ENCODE results near the gene ZNF346. TPM values are rescaled to one million over a fixed set of nuclear protein-coding genes. Genes with fewer than 3 reads are reported as not detected.
A peak's percentile ranks its signal among the peaks of the same experiment; 100 is the strongest.
"Not testable (repeated sequence)": the region's sequence is repeated elsewhere in the genome, so short reads cannot be mapped to it uniquely, and the experiment has no call there.

Gene ZNF346
- 10 to 100 TPM; 10.8 to 19.0 (median 14.2) TPM for polyA plus RNA-seq (ENCODE audit: insufficient read length in 10 of 10)
- long read RNA-seq, donor 1, partial matches to known transcripts = 0 of 3 reads
- long read RNA-seq, donor 1, other reads (novel, unspliced or antisense) = 0 of 3 reads
- long read RNA-seq, donor 2, partial matches to known transcripts = 0 of 5 reads
- long read RNA-seq, donor 2, other reads (novel, unspliced or antisense) = 0 of 5 reads
- long read RNA-seq, donor 3 = 0 reads
- long read RNA-seq, donor 4, partial matches to known transcripts = 0 of 3 reads
- long read RNA-seq, donor 4, other reads (novel, unspliced or antisense) = 0 of 3 reads
- long read RNA-seq, donor 5, partial matches to known transcripts = 0 of 3 reads
- long read RNA-seq, donor 5, other reads (novel, unspliced or antisense) = 0 of 3 reads
- long read RNA-seq, donor 6, partial matches to known transcripts = 0 of 3 reads
- long read RNA-seq, donor 6, other reads (novel, unspliced or antisense) = 0 of 3 reads
- long read RNA-seq, donor 7, partial matches to known transcripts = 0 of 1 reads
- long read RNA-seq, donor 7, other reads (novel, unspliced or antisense) = 0 of 1 reads
- long read RNA-seq, donor 8, partial matches to known transcripts = 0 of 2 reads
- long read RNA-seq, donor 8, other reads (novel, unspliced or antisense) = 0 of 2 reads
- long read RNA-seq, donor 9 = 0 reads

DNA sequence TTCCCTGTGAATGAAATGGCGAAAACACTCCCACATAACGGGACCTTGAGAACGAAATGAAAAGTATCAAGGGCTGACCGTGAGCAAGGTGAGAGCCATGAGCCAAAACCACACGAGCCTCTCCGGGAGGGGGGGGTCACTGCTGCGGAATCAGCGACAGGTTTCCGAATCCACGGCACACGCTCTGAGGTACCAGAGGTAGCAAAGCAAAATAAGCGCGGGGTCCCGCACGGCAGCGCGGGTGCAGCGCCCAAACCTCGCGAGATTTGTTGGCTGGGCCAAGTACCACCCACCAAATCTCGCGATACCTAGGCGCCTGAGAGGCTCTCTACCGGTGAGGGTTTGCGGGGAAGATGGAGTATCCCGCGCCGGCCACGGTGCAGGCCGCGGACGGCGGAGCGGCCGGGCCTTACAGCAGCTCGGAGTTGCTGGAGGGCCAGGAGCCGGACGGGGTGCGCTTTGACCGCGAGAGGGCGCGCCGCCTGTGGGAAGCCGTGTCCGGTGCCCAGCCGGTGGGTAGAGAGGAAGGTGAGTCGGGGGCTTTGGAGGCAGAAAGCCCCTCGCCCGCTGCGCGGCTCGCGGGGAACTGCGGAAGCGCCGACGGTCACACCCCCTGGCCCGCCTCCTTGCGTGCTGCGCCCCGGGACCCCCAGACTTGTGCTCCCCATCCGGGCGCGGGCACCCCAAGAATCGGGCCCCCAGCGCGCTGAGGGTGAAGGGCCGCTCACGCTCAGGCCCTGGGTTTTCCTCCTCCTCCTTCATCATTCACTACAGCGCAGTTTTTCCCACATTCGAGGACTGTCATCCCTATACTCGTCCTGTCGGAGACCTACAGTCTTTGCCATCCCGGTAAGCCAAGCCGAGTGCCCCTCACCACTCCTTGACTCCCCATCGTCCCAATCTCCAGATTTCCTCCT is at the start of gene ZNF346:
Gene ZNF346, plus strand, starts transcription at position 311 of the 917 bp plus-strand sequence. Its CDS starts 43 bp downstream, at position 354.
- peak; percentile 92 to 97 (median 96) for DNase-seq

GRCh38 chr5:176979669-176980068 is 42.8 kb upstream of the ZNF346 start:
- DNase-seq = no peak

DNA sequence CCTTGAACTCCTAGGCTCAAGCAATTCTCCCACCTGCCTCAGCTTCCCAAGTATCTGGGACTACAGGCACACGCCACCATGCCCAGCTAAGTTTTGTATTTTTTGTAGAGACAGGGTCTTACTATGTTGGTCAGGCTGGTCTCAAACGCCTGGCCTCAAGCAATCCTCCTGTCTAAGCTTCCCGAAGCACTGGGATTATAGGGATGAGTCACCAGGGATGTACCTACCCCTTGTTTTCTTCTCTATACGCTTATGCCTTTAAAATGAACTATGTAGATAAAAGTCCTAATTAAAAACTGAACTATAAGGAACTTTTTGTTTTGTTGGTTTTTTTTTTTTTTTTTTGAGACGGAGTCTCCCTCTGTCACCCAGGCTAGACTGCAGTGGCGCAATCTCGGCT is 41.7 kb upstream of the ZNF346 start:
- DNase-seq = no peak

- not testable (repeated sequence) for DNase-seq
Measured at GRCh38 chr5:176983112-176983511, 39.4 kb upstream of the ZNF346 start.

DNA sequence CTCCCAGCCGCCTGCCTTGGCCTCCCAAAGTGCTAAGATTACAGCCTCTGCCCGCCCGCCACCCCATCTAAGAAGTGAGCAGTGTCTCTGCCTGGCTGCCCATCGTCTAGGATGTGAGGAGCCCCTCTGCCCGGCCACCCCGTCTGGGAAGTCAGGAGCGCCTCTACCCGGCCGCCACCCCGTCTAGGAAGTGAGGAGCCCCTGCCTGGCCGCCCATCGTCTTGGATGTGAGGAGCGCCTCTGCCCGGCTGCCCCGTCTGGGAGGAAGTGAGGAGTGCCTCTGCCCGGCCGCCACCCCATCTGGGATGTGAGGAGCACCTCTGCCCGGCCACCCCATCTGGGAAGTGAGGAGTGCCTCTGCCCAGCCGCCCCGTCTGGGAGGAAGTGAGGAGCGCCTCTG is 38.9 kb upstream of the ZNF346 start:
- DNase-seq = not testable (repeated sequence)

DNA sequence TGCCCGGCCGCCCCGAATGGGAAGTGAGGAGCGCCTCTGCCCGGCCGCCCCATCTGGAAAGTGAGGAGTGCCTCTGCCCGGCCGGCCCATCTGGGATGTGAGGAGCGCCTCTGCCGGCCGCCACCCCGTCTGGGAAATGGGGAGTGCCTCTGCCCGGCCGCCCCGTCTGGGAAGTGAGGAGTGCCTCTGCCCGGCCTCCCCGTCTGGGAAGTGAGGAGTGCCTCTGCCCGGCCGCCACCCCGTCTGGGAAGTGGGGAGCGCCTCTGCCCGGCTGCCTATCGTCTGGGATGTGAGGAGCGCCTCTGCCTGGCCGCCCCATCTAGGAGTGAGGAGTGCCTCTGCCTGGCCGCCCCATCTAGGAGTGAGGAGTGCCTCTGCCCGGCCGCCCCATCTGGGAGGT is 38.3 kb upstream of the ZNF346 start:
- not testable (repeated sequence) for DNase-seq

DNA sequence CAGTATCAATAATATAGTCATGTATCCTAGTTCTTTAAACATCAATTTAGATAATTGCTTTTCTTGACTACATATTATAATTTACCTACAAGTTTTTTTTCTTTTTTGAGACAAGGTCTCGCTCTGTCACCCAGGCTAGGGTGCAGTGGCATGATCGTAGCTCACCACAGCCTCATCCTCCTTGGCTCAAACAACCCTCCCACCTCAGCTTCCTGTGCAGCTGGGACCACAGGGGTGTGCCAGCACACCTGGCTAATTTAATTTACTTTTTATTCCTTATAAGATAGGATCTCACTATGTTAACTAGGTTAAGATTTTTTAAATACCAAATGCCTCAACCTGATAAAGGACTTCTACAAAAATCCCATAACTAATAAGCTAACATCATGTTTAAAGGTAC is 37.0 kb upstream of the ZNF346 start:
- DNase-seq = no peak

DNA sequence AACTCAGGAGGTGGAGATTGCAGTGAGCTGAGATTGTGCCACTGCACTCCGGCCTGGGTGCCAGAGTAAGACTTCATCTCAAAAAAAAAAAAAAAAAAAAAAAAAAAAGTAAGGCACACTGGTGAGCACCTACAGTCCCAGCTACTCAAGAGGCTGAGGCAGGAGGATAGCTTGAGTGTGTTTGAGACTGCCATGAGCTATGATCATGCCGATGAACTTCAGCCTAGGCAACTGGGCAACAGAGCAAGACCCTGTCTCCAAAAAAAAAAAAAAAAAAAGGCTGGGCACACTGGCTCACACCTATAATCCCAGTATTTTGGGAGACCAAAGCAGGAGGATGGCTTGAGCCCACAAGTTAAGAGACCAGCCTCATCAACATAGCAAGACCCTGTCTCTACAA is 36.2 kb upstream of the ZNF346 start:
- DNase-seq = no peak

DNA sequence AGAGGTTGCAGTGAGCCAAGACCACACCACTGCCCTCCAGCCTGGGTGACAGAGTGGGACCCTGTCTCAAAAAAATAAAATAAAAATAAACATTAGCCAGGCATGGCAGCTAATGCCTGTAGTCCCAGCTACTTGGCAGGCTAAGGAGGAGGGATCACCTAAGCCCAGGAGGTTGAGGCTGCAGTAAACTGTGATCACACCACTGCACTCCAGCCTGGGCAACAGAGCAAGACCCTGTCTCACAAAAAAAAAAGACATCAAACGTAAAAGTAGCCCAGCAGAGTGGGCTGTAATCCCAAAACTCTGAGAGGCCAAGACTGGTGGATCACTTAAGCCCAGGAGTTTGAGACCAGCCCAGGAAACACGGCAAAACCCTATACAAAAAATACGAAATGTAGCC is 34.9 kb upstream of the ZNF346 start:
- no peak for DNase-seq

- DNase-seq = not testable (repeated sequence)
Measured at GRCh38 chr5:176993081-176993480, 29.4 kb upstream of the ZNF346 start.

DNA sequence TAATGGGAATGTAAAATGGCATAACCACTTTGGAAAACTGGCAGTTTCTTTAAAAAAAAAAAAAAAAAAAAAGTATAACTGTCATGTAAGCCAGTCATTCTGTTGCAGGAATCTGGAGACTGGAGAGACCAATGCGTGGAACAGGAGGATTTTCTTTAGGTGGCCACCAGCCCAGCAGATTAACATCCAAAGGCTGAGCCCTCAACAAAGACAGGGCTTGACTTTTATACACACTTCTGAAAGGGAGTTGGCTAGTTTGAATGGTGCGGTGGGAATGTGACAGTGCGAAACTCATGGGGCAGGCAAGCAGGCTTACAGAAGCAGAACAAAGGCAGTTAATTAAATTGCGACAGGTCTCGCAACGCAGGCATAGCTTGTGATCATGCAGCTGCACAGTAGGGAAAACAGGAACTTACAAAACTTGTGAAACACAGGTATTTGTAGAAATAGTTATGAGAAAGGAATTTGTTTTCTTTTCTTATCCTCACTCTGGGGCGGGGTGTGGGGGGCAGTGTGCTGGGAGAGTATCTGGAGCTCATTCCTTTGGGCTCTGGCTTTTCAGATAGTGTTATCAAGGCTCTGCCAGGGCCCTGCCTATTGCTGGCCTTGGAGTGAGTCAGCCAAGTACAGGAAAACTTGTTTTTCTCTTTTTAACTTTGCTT is 27.9 kb upstream of the ZNF346 start:
- peak in 1 of 3 donors; percentile 19 for DNase-seq

- DNase-seq = no peak
Measured at GRCh38 chr5:176995122-176995490, 27.4 kb upstream of the ZNF346 start.

GRCh38 chr5:176995896-176996767 is 26.4 kb upstream of the ZNF346 start:
- no peak for DNase-seq

DNA sequence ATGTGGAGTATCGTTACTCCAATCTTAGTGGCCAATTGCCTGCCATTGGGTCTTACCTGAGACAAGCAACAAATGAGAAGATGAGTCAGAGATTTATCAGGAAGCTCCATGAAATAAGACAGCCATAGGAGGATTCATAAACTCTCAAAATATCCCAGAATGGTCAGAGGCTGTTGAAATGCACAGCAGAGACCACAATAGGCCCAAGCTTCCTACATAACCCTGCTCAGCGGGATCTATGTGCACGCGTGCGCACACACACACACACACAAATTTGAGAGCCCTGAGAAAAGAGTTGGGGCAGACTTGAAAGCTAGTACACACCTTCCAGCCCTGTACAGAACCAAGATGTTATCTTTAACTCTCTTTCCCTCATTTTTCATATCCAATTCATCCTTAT is 25.7 kb upstream of the ZNF346 start:
- DNase-seq = no peak

GRCh38 chr5:176998828-176999227 is 23.7 kb upstream of the ZNF346 start:
- DNase-seq = no peak

GRCh38 chr5:176999526-176999925 is 23.0 kb upstream of the ZNF346 start:
- not testable (repeated sequence) for DNase-seq

GRCh38 chr5:177003649-177004048 is 18.8 kb upstream of the ZNF346 start:
- DNase-seq = no peak

GRCh38 chr5:177004961-177005360 is 17.5 kb upstream of the ZNF346 start:
- no peak for DNase-seq

DNA sequence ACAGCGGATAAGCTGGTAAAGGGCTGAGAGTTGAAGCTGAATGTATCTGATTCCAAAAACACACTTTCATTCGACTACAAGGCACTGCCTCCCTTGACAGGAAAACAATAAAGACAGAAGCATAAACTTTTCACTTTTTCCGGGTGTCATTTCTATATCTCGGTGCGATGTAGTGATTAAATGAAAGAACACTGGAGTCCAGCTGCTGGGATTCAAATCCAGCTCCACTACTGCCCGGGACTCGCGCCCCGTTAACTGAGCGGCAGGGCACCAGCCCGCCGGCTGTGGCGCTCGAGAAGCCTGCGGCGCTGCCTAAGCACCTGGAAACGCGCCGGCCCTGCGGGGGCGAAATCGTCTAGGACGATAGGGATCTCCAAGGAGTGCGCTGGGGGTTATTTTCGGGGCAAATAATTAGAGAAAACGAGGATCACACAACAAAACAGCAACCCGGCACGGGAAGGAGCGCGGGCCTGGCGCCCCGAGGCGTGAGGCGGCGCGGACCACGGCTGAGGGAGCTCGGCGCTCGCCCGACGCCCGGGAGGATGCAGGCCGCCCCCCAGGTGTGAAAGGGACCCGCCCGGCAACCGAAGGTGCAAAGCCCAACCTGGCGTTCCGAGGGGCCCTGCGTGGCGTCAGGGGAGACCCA is 16.8 kb upstream of the ZNF346 start:
- DNase-seq = peak in 2 of 3 donors; percentile 81 to 87

All from muscle of back (tissue), 13 donors.